CD4-positive, alpha-beta T cell treated with Interferon gamma for 1 hour (primary cell): ENCODE results near the gene ZNG1F.
A peak's percentile ranks its signal among the peaks of the same experiment; 100 is the strongest.
"Not testable (repeated sequence)": the region's sequence is repeated elsewhere in the genome, so short reads cannot be mapped to it uniquely, and the experiment has no call there.

Source experiments
- DNase-seq: peaks from one replicate; pipeline ENCODE4 v3.0.0-alpha.2; 2020

ZNG1F gene

DNA sequence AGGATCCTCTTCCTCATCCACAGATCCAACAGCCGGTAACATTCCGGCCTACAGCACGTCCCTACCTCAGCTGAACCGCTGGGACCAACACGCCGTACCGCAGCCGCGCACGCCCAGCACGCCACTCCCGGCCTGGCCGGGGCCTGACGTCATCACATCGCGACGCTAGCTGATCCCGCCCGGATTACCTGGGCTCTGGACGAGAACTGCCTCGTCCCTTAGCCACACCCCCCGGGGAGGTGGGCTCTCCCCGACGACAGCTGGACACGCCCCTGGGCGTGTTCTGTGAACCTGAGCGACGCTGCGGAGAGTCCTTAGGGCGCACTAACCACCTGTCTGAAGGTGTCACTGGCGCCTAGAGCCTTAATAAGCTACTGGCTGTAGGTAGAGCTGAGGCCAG, at the start of gene ZNG1F:
Gene ZNG1F (minus strand): TSS at position 101 of the 400 bp plus-strand sequence. CDS start 59 bp downstream, at position 42.
- not testable (repeated sequence) for DNase-seq

DNA sequence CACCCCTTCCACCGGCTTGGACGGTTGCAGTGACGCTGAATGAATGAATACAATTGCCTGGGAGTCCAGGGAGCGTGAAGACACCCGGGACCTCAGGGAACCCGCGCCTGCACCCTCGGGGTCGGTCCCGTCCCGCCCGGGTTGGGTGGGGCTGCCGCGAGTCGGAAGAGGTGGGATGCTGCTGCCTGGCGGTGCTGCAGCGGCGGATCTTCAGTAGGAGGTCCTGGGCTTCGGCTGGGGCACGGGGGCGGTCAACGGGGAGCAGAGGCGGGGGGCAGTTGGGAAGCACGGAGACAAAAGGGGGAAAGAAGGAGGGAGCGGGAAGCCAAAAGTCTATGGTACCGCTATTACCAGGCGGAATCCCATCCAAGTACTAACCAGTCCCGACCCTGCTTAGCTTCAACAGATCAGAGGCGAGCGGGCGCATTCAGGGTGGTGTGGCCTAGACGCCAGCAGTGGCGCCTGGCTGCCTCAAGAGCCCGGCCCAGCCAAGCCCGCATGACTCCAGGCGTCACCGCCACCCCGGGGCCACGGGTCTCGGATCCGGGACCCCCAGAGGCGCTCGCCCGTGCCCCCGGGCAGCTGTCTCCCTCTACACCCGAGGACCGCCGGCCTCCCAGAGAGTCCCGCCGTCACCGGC, 48.1 kb upstream of the ZNG1F start:
- DNase-seq, result peak; percentile 47

DNA sequence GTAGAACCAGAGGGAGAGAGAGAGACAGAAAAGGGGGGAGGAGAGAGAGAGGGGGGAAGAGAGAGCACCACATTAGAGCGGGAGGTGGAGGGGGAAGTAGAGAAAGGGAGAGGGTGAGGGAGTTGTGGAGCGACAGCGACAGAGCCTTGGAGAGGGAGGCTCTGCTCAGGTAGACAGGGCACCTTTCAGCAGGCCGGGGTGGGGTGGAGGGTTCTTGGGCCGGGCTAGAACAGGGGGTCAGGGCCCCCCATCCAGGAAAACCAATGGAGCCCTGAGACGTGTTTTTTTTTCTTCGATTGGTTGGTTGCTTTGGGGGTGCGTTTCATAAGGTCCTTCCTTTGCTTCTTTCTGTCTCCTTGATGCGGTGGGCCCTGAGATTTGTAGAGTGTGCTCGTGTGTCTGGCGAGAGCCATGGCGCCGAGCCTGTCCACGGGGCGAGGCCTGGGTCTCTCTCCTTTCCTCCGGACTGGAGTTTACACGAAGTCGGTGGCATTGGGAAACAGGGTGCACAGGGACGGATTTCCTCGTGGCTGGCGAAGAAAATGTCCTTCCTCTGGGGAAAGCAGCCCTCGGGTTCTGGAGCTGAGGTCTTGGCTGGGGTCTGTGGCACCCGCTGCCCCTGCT, 47.5 kb upstream of the ZNG1F start:
- DNase-seq, result not testable (repeated sequence)

DNA sequence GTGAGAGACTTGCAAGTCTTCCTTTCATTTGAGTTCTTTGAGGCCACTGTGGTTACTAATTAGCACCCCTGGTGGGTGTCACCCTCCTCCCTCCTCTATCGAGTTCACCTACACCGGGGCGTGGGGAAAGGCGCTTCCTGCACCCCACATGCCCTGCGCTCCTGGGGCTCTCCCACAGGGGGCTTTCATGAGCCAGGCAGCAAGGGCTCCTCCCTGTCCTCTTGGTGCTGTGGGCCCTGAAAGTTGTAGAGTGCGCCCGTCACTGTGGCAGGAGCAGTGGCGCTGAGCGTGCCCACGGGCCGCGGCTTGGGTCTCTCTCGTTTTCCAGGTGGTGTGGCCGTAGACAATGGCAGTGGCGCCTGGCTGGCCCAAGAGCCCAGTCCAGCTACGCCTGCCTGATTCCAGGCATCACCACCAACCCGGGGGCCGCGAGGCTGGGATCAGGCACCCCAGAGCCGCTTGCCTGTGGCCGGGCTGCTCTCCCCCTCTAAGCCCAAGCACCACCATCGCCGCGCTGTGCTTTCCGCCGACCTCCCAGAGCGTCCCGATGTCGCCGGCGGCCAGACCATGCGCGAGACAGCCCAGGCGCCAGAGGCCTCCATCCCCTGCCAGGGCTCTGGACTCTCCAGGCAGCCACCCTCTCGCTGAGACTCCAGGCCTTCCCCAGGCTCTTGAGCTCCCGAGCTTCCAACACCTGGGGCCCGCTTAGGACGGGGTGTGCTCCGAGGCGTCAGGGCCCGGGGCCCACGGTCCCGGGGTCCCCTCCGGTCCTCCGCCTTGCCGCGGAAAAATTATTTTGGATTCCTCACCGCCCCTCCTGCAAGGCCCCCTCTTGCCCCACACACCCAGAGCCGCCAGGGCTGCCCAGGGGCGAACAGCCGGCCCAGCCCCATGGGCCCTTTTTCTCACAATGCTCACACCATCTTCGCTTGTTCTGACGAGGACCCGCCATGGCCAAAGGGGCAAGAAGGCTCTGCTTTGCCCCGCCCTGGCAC, 46.0 kb upstream of the ZNG1F start:
- DNase-seq, result peak; percentile 64

DNA sequence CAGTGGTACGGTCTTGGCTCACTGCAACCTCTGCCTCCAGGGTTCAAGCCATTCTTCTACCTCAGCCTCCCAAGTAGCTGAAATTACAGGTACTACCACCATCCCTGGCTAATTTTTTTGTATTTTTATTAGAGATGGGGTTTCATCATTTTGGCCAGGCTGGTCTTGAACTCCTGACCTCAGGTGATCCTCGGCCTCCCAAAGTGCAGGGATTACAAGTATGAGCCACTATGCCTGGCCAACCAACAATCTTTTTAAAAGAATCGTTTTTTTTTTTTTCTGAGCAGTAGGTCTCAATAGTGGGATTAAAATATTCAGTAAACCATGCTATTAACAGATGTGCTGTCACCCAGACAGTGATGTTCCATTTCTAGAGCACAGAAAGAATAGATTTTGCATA, 45.1 kb upstream of the ZNG1F start:
- not testable (repeated sequence) for DNase-seq

DNA sequence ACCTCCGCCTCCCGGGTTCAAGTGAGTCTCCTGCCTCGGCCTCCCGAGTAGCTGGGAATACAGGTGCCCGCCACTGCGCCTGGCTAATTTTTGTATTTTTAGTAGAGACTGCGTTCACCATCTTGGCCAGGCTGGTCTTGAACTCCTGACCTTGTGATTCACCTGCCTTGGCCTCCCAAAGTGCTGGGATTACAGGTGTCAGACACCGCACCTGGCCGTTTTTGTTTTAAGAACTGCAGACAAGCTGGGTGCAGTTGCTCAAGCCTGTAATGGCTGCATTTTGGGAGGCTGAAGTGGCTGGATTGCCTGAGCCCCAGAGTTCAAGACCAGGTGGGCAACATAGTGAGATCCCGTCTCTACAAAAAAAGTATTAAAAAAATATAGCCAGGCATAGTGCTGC, 43.2 kb upstream of the ZNG1F start:
- not testable (repeated sequence) for DNase-seq

DNA sequence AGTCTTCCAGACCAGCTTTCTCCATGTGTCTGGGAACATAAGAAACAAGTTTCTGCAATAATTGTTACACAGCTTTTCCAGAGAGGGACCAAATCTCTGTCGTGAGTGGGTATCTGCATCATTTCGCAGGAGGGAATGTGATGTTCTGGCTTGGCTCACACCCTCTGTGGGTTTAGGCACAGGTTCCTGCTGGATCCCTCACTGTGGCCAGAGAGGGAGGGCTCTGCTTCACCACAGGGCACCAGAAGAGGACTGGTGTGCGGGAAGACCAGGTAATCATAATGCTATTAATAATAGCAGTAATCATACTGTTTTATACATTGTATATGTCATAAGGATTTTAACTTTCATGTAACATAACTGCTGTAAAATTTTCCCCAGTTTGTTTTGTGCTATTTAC, 41.3 kb upstream of the ZNG1F start:
- not testable (repeated sequence) for DNase-seq

DNA sequence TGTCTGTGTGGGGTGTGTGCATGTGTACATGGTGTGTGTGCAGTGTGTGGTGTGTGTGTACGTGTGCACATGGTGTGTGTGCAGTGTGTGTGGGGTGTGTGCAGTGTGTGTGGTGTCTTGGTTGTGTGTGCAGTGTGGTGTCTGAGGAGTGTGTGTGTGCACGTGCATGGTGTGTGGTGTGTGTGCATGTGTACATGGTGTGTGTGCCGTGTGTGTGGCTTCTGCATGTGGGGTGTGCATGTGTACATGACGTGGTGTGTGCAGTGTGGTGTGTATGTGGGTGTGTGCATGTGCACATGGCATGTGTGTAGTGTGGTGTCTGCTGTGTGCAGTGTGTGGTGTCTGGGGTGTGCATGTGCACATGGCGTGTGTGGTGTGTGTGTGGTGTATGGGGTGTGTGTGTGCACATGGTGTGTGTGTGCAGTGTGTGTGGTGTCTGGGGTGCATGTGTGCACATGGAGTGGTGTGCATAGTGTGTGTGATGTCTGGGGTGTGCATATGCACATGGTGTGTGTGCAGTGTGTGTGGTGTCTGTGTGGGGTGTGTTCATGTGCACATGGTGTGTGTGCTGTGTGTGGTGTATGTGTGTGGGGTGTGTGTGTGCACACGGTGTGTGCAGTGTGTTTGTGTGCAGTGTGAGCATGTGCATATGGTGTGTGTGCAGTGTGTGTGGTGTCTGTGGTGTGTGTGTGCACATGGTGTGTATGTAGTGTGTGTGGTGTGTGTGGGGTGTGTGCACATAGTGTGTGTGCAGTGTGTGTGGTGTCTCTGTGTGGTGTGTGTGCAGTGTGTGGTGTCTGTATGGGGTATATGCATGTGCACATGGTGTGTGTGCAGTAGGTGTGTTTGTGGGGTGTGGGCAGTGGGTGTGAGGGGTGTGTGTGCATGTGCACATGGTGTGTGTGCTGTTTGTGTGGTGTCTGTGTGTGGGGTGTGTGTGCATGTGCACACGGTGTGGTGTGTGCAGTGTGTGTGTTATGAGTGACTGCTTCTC, 40.6 kb upstream of the ZNG1F start:
- DNase-seq, result no peak

DNA sequence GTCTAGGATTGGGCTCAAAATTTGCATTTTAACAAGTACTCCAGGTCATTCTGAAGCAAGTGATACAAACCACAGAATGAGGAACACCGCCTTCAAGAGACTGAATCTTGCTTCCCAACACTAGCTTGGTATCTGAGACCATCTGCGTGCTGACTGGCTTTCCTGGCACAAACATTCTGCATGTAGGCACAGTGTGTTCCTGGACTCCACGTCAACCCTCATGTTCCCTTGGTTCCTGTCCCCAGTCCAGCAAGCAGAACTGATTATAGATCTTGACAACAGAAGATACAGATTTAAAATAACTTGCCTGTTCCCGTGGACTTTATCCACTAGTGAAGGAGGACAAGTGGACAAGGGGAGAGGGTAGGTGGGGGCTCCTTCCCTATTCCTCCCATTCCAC, 30.7 kb upstream of the ZNG1F start:
- not testable (repeated sequence) for DNase-seq

DNA sequence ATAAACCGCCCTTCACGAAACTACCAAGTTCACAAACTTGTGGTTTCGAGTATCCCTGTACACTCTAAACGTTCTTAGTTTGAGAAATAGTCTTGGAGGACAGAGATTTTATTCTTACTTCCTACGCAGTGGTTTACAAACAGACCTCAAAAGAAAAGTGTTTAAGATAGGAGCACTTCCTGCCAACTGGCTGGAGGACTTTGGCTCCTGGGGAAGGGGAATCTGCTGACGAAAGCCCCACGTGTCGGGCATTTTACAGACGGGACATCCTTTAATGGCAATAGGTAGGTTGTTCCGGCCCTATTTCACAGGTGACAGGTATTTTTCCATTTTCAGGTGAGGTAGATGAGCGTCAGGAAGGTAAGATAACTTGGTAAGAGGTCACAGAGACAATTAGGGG, 678 bp downstream of the ZNG1F start:
- not testable (repeated sequence) for DNase-seq

DNA sequence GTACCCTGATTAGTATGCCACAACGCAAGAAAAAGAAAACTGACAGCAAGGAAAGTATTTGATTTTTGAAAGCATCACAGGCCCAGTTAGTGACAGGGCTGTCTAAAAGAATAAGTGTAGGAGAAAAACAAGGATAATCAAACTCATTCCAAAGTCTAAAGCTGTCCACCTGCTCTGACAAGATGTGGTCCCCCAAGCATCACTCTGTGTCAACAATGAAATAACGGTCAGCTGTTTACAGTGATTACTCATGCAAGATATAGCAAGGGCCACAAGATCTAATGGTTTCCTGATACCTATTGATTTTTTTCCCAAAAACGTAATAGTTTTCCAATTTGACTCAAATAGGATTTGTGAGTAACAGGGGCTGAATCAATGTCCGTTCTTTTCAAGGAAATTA, 14.1 kb downstream of the ZNG1F start:
- not testable (repeated sequence) for DNase-seq

DNA sequence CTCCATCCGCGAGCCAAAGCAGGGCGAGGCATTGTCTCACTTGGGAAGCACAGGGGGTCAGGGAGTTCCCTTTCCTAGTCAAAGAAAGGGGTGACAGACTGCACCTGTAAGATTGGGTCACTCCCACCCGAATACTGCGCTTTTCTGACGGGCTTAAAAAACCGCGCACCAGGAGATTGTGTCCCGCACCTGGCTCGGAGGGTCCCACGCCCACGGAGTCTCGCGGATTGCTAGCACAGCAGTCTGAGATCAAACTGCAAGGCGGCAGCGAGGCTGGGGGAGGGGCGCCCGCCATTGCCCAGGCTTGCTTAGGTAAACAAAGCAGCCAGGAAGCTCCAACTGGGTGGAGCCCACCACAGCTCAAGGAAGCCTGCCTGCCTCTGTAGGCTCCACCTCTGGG, 39.0 kb downstream of the ZNG1F start:
- not testable (repeated sequence) for DNase-seq

DNA sequence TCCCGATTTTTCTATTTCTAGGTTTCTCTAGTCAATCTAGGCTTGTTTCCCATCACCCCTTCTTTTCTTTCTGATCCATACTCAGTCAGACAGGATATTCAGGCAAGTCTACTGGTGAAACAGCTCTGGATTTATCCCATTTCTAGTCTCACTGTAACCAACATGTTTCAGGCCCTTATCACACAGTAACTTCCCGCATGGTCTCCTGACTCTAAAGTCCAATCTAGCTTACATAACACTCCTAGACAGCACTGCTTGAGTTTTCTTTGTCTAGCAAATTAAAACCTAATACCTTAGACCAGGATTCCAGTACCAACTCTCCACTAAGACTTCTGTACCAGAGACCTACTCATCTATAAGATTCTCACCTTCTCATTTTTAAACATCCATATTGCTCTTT, 47.2 kb downstream of the ZNG1F start:
- not testable (repeated sequence) for DNase-seq

DNA sequence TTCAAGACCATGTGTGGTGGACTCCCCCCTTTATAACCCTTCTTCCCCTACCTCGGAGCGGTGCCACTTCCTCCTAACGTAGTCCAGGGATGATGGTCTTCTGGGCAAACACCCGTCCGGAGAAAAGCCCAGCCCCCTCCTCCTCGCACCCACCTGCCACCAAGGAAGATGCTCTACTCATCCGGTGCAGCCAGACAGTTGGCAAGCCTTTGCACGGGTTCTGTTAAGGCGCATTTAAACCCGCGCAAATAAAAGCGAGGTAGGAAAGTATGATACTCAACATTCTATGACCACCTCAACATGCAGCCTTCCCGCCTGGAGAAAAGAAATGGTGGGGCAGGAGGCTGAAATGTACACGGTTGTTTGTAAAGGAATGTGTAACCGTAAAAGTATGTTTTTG, 60.5 kb downstream of the ZNG1F start, which contains the start of gene FOXD4L6:
Gene FOXD4L6 (minus strand): TSS at position 101 of the 400 bp plus-strand sequence. CDS start 298 bp downstream, outside the sequence.
- not testable (repeated sequence) for DNase-seq

DNA sequence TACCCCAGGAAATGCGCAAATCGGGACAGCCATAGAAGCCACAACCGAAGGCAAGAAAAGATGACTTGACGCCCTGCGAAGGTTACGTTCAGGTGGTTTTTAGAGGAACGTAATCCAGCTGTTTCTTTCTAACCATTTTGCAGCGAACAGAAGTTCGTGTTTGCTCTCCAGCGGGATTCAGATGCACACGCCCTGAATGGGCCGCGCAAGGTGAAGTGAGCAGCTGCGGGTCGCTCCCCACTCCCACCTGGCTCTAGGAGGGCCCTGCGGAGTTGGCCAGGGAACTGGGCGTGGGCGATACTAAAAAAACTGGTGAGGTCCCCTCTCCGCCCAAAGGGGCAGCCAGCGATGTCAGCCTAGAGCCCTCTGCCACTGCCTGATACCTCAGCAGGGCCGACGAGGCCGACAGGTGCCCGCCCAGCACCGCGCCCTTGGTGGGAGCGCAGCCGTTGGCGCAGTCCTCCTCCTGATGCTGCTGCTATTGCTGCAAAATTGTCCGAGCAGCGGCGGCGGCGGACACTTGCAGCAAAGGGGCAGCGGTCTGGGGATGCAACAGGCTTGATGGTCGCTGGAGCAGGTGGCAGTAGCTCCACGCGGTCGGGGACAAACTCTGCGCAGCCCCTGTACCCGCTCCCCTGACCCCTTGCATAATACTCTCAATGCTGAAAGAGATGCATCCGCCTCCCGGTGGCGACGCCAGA, 62.2 kb downstream of the ZNG1F start:
- not testable (repeated sequence) for DNase-seq

DNA sequence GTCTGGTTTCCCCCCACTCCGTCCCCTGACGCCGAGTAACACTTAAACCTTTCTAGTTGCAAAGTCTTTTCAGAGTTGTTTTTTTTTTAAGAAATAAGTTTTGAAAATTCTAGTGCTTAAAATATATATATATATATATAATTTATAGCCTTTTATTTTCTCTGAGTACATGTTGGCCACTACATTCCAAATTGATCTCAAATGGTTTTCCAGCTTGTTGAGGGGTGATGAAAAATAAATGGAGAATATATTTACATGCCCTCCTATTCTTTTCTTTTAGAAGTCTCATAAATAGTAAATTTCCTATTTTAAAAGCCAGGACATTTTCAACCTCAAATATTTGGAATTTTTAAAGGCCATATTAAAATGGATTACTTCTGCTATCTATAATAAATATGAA, 63.2 kb downstream of the ZNG1F start:
- not testable (repeated sequence) for DNase-seq

DNA sequence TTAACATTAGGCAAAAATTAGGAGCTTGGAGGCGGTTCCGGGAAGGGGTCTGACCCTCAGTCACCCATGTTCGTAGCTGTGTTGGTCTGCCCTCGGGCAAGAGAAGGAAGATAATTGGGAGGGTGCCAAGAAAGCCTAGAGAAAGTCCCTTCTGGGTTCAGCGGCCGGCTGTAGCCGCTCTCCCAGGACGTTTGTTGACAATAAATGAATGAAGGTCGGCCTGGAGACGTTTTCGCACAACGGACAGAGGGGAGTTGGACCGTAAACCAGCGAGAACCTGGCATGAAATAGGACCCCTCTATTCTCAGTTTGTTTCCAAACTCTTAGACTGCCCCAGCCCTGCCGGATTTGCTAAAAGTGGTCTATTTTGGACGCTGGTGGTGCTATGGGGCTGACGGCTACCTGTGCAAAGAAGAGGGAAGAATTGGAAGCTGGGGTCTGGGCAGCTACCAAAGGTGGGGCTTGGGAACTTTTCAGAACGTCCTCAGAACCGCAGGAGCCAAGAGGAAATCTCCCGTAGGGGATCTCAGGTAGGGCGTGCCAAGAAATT, 63.9 kb downstream of the ZNG1F start:
- DNase-seq, result not testable (repeated sequence)

DNA sequence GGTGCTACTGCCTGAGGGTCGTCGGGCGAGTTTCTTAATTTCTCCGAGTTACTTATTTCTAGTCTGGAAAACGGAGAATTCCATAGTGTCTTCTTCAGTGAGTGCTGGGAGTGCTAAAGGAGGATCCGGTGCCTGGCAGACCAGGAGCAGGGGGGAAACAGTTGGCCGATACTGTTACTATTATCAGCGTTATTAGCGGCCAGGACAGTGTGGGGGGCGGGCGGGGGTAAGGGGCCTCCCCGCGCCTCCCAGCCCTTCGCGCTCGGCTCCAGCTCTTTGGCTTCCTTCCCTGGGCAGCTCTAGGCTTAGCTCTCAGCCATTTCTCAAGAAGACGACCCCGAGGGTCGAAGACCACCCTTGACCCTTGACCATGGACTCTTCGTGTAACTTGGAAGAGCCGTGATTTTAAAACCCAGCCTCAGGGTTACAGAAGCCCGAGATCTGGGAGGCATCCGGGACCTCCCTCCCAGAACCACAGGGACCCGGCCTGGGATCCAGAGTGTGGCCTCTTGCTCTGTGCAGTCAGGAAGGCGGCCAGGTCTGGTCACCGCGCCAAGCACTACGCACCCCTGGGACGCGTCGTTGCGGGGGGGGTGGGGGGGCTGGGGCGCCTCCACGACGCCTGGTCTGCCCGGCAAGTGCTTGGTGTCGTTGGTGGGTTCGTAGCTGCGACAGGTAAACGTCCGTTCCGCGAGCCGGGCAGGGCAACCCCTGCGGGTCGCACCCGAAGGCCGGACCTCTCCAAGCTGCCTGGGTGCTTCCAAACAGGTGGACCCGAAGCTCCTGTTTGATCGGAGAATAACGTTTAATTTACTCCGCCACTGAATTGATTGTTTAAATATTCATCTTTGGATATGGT, 64.6 kb downstream of the ZNG1F start:
- DNase-seq, result not testable (repeated sequence)

DNA sequence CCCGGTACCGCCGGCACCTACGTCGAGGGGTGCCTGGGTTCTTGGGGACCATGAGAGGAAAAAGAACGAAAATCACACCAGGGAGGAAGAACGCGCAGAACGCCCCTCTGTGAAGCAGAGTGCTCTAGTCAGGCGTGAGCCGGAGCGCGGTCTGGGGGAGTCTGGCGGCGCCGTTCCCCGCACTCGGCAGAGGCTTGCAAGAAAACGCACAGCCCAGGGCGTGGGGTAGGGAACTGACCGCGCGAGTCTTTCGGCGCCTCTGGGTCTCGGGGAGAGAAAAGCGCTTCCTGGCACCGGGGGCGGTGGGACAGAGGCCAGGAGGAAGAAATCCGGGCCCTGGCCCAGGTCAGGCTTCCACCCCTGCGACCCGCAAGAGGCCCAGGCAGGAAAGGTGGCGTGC, 65.3 kb downstream of the ZNG1F start:
- not testable (repeated sequence) for DNase-seq

DNA sequence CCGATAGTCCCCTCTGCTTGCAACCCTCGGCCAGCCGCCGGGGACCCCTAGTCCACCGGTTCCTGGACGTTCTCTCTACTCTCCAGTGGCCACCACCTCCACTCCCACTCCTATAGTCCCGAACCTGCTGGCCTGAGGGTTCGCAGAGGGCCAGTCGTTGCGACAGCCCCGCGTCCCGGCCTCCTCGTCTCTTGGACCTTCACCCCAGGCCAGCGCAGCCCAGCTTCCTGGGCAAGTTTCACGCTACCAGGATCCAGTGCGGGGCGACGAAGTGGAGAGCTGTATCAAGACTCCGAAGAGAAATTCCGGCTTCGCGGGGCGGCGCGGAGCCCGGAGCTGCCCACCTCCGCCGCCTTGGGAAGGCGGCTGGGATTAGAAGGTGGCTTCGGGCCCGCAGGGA, 65.7 kb downstream of the ZNG1F start:
- not testable (repeated sequence) for DNase-seq
